ENCODE results near the gene PAX5.
A peak's percentile ranks its signal among the peaks of the same experiment; 100 is the strongest.

The PAX5 gene

GRCh38 chr9:37036371-37036775, 2.3 kb upstream of the PAX5 start:
- no peak for DNase-seq (ENCODE audit: low read depth)
- no peak overlapping the region for H3K4me3 ChIP-seq (ENCODE audit: low read depth, low read length)
- TF ChIP-seq CTCF (IDR thresholded peaks at IDR 0.05; ENCODE audit: control insufficient read depth, extremely low read depth, insufficient read depth) = no peak

GRCh38 chr9:37035648-37036370, 1.7 kb upstream of the PAX5 start:
- no peak for TF ChIP-seq CTCF (IDR thresholded peaks at IDR 0.05; ENCODE audit: control insufficient read depth, extremely low read depth, insufficient read depth)
- no peak for DNase-seq (ENCODE audit: low read depth)
- no peak overlapping the region for H3K4me3 ChIP-seq (ENCODE audit: low read depth, low read length)

GRCh38 chr9:37034938-37035647, 1.0 kb upstream of the PAX5 start:
- H3K4me3 ChIP-seq (ENCODE audit: low read depth, low read length) = no peak overlapping the region
- no peak for DNase-seq (ENCODE audit: low read depth)
- no peak for TF ChIP-seq CTCF (IDR thresholded peaks at IDR 0.05; ENCODE audit: control insufficient read depth, extremely low read depth, insufficient read depth)

- 0 out of 2 replicates have a peak, but pooled peaks have one; percentile 20 for TF ChIP-seq CTCF (IDR thresholded peaks at IDR 0.05; ENCODE audit: control insufficient read depth, extremely low read depth, insufficient read depth)
- H3K4me3 ChIP-seq (ENCODE audit: low read depth, low read length) = no peak overlapping the region
- DNase-seq (ENCODE audit: low read depth) = no peak
Measured at GRCh38 chr9:37034305-37034937, 353 bp upstream of the PAX5 start.

- DNase-seq (ENCODE audit: low read depth) = no peak
- TF ChIP-seq CTCF (IDR thresholded peaks at IDR 0.05; ENCODE audit: control insufficient read depth, extremely low read depth, insufficient read depth) = no peak
- no peak overlapping the region for H3K4me3 ChIP-seq (ENCODE audit: low read depth, low read length)
Measured at GRCh38 chr9:37033141-37033540, 927 bp downstream of the PAX5 start.

GRCh38 chr9:37032713-37033112, 1.4 kb downstream of the PAX5 start:
- DNase-seq (ENCODE audit: low read depth) = no peak
- H3K4me3 ChIP-seq (ENCODE audit: low read depth, low read length) = no peak overlapping the region
- no peak for TF ChIP-seq CTCF (IDR thresholded peaks at IDR 0.05; ENCODE audit: control insufficient read depth, extremely low read depth, insufficient read depth)
